ENCODE results near the gene SIDT2.
"Not testable (repeated sequence)": the region's sequence is repeated elsewhere in the genome, so short reads cannot be mapped to it uniquely, and the experiment has no call there.

SIDT2 gene

GRCh38 chr11:117172724-117173421 is 5.7 kb upstream of the SIDT2 start:
- no peak for DNase-seq

GRCh38 chr11:117175104-117175503 is 3.4 kb upstream of the SIDT2 start:
- no peak for DNase-seq

- no peak for DNase-seq
Measured at GRCh38 chr11:117175781-117176180, 2.8 kb upstream of the SIDT2 start.

DNA sequence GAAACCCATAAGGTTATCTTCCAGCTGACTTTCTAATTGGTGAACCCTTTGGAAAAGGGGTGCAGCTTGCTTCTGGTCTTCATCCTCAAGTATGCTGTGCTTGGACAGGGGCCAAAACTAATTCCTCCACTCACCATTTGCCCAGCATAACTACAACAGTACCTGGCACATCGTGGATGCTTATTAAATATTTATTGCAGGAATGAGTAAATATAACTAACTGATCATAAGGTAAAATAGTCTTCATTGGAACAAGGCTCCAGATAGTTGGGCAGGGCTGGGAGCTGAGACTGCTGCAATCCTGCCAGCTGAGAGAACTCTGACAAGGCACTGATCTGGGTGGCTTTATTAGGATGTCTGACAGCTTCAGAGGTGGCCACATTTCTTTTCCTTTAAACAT is 2.4 kb upstream of the SIDT2 start:
- DNase-seq = no peak

DNA sequence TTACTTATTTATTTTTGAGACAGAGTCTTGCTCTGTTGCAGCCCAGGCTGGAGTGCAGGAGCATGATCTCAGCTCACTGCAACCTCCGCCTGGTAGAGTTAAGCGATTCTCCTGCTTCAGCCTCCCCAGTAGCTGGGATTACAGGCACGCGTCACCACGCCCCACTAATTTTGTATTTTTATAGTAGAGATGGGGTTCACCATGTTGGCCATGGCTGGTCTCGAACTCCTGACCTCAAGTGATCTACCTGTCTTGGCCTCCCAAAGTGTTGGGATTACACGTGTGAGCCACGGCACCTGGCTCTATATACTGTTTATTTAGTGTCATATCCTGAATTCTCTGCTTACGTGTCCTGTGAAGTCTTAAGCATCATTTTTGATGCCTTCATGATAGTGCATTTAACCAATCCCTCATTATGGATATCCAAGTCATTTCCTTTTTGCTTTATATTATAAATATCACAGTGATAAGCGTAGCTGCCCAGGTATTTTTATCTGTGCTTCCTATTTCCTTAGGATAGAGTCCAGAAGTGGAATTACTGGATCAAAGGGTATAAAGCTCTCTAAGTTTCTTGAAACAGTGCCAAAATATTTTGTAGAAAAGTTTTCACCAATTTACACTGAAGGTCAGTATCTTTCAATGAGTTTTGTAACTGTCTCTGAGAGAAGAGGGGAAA is 871 bp upstream of the SIDT2 start:
- DNase-seq = no peak

DNA sequence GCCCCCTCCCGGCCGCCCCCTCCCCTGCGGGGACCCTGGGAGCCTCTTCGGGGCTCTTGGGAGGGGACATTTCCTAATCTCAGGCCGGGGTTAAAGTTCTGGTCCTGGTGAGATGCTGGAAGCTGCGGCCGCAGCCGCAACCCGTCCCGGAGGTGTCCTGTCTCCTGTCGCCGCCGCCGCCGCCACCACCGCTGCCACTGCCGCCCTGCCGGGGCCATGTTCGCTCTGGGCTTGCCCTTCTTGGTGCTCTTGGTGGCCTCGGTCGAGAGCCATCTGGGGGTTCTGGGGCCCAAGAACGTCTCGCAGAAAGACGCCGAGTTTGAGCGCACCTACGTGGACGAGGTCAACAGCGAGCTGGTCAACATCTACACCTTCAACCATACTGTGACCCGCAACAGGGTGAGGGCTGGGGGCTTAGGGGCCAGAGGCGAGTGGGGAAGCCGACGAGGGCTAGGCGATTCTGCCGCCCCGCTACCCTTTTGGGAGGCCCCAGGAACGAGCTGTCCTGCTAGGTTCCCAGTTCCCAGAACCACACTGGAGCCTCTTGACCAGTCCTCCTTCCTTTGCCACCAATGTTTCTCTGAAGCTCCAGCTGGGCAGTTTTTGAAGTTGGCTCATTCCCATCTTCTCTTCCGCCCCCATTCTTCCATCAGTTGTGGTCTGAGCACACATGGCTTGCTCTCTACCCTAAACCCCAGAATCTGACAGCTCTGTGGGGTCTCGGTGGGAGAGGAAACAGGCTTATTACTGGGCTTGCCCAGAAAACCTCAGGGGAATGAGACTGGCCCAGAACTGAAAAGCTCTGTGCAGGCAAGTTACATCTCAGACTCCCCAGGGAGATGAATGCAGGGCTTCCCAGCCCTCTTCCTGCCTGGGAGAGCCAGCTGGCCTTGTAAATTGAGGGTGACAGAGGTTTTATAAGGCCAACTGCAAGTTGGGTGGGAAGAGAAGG is 781 bp downstream of the SIDT2 start:
- DNase-seq = peak; percentile 17 to 27

GRCh38 chr11:117180020-117180419 is 1.5 kb downstream of the SIDT2 start:
- no peak for DNase-seq

DNA sequence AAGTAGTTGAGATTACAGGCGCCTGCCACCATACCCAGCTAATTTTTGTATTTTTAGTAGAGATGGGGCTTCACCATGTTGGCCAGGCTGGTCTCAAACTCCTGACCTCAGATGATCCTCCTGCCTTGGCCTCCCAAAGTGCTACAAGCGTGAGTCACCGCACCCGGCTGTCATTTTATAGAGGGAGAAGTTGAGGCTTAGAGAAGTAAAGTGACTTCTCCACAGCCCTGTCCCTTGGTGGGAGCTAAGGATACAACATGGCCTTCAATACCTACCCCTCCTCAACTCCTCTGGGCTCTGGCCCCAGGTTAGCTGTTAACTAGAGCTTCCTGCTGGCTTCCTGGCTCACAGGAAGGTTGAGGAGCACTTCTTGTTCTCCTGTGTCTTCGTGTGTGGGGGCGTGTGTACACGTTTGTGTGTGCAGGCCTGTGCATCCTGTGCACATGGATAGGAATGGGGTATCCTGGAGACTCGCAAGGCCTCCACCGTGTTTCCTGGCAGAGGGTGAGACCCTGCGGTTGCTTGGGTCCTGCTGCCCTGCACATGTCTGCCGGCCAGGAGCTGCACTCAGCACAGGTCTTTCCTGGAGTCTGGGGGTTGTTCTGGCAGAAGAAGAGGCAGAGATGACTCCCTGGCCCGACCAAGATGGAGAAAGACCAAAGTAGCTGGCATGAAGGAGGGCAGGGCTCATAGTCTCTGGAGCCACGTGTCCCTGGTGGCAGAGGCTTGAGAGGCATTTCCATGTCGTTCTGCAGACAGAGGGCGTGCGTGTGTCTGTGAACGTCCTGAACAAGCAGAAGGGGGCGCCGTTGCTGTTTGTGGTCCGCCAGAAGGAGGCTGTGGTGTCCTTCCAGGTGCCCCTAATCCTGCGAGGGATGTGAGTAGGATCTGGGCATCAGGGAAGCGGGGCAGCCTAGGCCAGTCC is 2.4 kb downstream of the SIDT2 start:
- peak; percentile 45 to 51 for DNase-seq

DNA sequence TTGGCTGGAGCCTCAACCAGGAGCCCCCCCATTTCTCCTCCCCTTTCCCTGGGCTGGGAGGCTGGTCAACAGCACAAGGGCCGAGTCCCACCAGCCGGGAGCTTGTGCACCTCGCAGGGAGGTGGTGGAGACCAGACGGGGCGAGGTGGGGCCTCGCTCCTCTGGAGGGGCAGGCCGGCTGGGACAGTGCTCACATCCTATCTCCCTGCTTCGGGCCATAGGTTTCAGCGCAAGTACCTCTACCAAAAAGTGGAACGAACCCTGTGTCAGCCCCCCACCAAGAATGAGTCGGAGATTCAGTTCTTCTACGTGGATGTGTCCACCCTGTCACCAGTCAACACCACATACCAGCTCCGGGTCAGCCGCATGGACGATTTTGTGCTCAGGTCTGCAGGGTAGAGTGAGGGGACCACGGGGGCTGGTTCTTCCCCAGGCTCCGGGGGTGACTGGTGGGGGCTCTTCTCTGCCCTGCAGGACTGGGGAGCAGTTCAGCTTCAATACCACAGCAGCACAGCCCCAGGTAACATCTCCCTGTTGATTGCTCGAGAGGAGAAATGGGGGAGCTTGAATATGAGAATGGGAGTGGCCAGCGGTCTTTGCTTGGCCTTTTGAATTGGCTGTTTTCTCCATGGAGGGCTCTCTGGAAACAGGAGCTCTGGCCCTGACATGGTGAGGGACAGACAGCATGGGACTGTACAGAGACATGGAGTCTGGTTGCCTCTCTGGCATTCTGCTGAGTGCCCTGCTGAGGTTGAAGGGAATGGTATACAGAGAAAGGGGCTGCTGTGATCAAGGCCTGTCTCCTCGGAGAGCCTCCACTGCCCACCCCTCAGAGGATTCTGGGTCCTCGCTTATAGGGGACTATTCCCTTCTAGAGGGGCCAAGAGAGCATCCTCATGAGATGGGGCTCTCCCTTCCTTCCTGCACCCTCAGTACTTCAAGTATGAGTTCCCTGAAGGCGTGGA is 3.3 kb downstream of the SIDT2 start:
- no peak for DNase-seq

GRCh38 chr11:117182551-117182935 is 4.0 kb downstream of the SIDT2 start:
- DNase-seq = no peak

GRCh38 chr11:117183178-117183577 is 4.6 kb downstream of the SIDT2 start:
- not testable (repeated sequence) for DNase-seq

GRCh38 chr11:117183724-117184349 is 5.3 kb downstream of the SIDT2 start:
- DNase-seq = no peak

GRCh38 chr11:117185736-117186430 is 7.3 kb downstream of the SIDT2 start:
- DNase-seq = no peak

- no peak for DNase-seq
Measured at GRCh38 chr11:117186431-117186761, 7.9 kb downstream of the SIDT2 start.

GRCh38 chr11:117187007-117187406 is 8.5 kb downstream of the SIDT2 start:
- no peak for DNase-seq

DNA sequence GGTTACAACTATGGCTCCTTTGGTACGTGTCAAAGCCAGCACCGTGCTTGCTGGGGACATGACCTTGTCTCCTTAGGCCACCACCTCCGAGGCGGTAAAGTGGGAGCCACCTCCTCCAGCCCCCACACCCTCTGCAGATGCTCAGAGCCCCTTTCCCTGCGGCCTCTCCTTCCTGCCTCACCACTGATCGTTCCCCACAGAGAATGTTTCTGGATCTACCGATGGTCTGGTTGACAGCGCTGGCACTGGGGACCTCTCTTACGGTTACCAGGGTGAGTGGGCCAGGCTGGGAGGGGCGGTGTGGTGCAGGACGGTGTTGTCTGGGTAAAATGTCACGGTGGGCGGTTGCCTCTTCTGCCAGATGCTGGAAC is 8.9 kb downstream of the SIDT2 start:
- no peak for DNase-seq

DNA sequence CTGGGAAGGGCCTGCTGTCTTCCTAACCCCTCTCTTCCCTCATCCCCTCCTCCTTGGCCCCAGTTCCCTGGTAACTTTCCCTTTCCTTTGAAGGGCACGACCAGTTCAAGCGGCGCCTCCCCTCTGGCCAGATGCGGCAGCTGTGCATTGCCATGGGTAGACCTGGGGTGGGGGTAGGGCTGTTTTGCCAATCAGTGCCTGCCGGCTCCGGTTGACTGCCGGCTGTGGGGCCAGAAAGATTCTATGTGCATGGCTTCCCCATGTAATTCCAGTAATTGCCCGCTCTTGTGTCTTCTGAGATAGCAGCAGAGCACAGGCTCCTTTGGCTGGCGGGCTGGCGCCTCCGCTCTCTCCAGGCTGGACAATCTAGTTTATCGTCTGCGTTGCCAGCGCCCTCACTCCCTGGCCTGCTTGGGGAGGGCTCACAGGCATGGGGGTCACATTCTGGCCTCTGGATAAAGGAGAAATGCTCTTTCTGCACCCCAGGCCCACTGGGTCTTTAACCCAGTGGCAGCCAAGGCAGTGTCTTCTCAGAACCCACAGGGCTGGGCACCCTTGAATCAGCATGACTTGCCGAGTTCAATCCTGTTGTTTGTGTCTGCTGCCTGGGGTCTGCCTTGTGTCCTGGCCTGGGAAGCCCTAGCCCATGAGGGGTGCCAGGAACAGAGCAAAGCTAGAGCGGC is 9.4 kb downstream of the SIDT2 start:
- DNase-seq = no peak

DNA sequence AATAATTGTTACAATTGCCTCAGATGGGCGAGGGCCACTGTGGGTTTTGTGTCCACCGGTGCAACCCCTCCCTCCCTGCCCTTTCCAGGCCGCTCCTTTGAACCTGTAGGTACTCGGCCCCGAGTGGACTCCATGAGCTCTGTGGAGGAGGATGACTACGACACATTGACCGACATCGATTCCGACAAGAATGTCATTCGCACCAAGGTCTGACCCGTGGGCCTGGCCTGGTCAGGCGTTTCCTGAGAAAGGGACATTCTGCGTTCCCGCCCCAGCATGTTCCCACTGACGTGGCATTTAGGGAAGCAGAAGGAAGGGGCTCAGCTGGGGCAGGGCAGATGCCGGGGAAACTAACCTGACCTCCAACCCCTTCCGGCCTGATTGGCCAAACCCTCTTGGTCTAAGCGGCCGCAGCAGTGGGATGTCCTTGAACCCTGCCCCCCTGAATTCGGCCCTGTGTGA is 10.1 kb downstream of the SIDT2 start:
- no peak for DNase-seq

DNA sequence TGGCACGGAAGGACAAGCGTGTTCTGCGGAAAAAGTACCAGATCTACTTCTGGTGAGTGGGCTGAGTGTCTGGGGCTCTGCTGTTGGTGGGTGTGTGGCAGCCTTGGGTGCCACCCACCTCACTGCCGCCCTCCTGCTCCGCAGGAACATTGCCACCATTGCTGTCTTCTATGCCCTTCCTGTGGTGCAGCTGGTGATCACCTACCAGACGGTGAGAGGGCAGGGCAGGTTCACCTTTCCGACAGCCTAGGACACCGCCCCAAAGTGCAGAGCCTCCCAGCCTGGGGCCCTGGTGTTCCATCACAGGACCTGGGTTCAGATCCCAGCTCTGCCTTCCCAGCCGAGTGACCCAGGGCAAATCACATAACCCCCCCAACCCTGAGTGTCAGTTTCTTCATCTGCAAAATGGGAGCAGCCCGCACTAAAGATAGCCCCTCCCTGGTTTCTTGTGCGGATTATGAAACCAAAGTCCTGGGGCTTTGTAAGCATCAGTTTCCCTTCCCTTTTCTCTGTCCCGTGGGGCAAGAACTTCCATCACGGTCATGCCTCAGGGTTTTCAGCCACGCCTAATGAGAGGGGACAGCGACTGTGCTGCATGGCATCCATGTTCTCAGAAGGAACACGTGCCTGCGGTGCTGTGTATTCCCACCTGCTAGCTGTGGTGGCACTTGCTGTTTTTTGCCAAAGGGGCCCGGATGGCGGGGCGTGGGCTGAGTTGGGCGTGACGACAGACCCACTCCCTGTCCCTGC is 10.8 kb downstream of the SIDT2 start:
- no peak for DNase-seq

Measured in activated CD4-positive, alpha-beta T cell treated with anti-CD3 and anti-CD28 coated beads, Interleukin-2, amount 50 U/mL, for 4 hours (primary cell).